Panc1 (cell line): ENCODE results near the gene KIAA1614. TPM values are rescaled to one million over a fixed set of nuclear protein-coding genes. Genes with fewer than 3 reads are reported as not detected.

Experiments
- ATAC-seq: fragments of 200-7000 bp; cut with Tn5 transposase; 2 replicates; pipeline ENCODE4 v1.9.1; 2020; ENCODE audit warnings: mild to moderate bottlenecking, moderate library complexity
- BruUV-seq: library from RNA; stranded (reverse); fragments of 400-500 nt; replicated peaks from 2 replicates; lab custom pipeline; 2021; lab: Mats Ljungman, UMichigan
- CTCF ChIA-PET: fragments of 300-600 bp; sonication (Branson Sonifier 250); formaldehyde crosslinking; loops from one replicate; lab custom pipeline; 2022; ENCODE audit warnings: antibody characterized with exemption; lab: Charles Lee
- POLR2A ChIA-PET: fragments of 300-600 bp; sonication (Branson Sonifier 250); formaldehyde crosslinking; loops from one replicate; lab custom pipeline; 2022; ENCODE audit warnings: antibody characterized with exemption; lab: Charles Lee
- DNase-seq: peaks from one replicate; pipeline ENCODE4 v3.0.0-alpha.2; 2010; ENCODE audit warnings: low read depth, low spot score
- H3K27ac ChIP-seq: 2 replicates; pipeline ENCODE4 v1.5.1; 2011; ENCODE audit warnings: mild to moderate bottlenecking, low read length, inconsistent platforms
- H3K27me3 ChIP-seq: fragments of 200-500 bp; sonication (Bioruptor generic); 2 replicates; pipeline ENCODE4 v1.6.0; 2014; ENCODE audit warnings: low read length, inconsistent platforms; ENCODE audit not compliant: control insufficient read depth, insufficient read depth
- H3K36me3 ChIP-seq: fragments of 200-500 bp; sonication (Bioruptor generic); 2 replicates; pipeline ENCODE4 v1.5.1; 2014; ENCODE audit warnings: inconsistent platforms, mild to moderate bottlenecking, low read length, moderate library complexity; ENCODE audit not compliant: control insufficient read depth, insufficient read depth
- H3K4me1 ChIP-seq: 2 replicates; pipeline ENCODE4 v1.5.1; 2011; ENCODE audit warnings: inconsistent platforms, mild to moderate bottlenecking, low read length, moderate library complexity; ENCODE audit not compliant: control insufficient read depth, insufficient read depth
- H3K4me3 ChIP-seq, 2 experiments: 2 replicates each; pipeline ENCODE4 v1.5.1; 2011 to 2012; ENCODE audit warnings: low read depth in 2 of 2, low read length in 2 of 2, mild to moderate bottlenecking in 2 of 2, inconsistent platforms in 1 of 2, moderate library complexity in 1 of 2
- H3K9me3 ChIP-seq: fragments of 200-500 bp; sonication (Bioruptor generic); 2 replicates; pipeline ENCODE4 v1.5.1; 2014; ENCODE audit warnings: low read depth, mild to moderate bottlenecking, inconsistent platforms, low read length, moderate library complexity; ENCODE audit not compliant: control insufficient read depth, insufficient read depth
- POLR2AphosphoS5 ChIP-seq: IDR thresholded peaks from 2 replicates; pipeline ENCODE4 v1.6.1; 2012; ENCODE audit warnings: mild to moderate bottlenecking, low read depth, low read length, moderate library complexity
- SIN3A ChIP-seq: IDR thresholded peaks from 2 replicates; pipeline ENCODE4 v1.6.1; 2012; ENCODE audit warnings: low read depth, mild to moderate bottlenecking, low read length, moderate library complexity, borderline replicate concordance; ENCODE audit not compliant: insufficient read depth
- TCF7L2 ChIP-seq: IDR thresholded peaks from 2 replicates; pipeline ENCODE4 v1.6.1; 2011; ENCODE audit warnings: mild to moderate bottlenecking, low read depth, low read length, inconsistent platforms
- in situ Hi-C: cut with HindIII; loops from 2 replicates; pipeline ENCODE4 v1.10.0; 2016; ENCODE audit warnings: low sequenced_read_pairs, low pct_unique_long_range_greater_than_20kb
- intact Hi-C: fragments of 100-400 bp; cut with micrococcal nuclease; formaldehyde crosslinking; loops from one replicate; pipeline ENCODE4 v1.10.0; 2022; ENCODE audit not compliant: unreplicated experiment
- total RNA-seq: library from RNA; stranded (reverse); gene quantifications from one replicate; pipeline ENCODE4 v1.2.1, GENCODE V29; 2021; ENCODE audit not compliant: unreplicated experiment
- TF ChIP-seq, protein P1 (sequence below): fragments of 450-650 bp; IDR thresholded peaks from 2 replicates; pipeline ENCODE4 v1.5.1; 2017; ENCODE audit warnings: mild to moderate bottlenecking
- TF ChIP-seq, protein P2 (sequence below), 2 experiments: IDR thresholded peaks; 2 replicates each; pipeline ENCODE4 v1.6.1; 2011 to 2012; ENCODE audit warnings: low read depth in 2 of 2, control low read depth in 1 of 2, low read length in 1 of 2, mild to moderate bottlenecking in 1 of 2, moderate library complexity in 1 of 2; ENCODE audit not compliant: insufficient read depth in 1 of 2

The KIAA1614 gene
- total RNA-seq, 1 experiment from 2014 or later = 0.80 TPM

DNA sequence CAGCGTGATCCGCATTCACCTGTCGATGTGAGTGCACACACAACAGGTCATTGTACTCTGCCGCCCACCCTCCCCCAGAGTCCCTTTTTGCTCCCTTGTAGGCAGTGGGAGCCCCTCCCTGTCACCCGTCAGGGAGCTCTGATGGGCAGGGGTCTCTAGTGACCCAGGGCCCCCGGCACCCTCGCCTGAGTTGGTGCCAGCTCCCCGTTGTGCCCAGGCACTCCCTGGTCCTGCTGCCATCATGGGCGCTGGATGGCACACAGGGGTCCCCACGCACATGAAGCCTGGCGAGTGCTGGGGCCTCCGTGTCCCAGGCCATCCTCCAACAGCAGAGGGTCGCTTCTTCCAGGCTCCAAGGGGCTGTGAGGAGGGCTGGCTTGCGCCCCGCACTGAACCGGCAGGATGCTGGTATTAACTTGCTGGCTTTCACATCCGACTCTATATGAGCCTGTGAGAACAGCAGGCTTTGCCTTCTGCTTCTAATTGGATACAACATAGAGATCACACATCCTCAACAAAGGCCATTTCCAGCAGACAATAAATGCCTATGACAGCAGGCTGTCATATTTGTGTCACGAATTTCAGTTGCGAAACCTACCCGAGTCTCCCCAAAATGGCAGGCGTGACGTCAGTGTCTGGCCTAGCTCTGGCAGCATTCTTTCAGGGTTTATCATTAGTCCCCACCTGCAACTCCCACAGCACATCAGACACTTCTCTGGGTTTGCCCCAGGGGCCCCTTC is 35.4 kb downstream of the KIAA1614 start:
- intact Hi-C loops (no loop called here), in situ Hi-C loops (no loop called here)
- H3K27ac ChIP-seq = no peak overlapping the region
- no peak for TF ChIP-seq SIN3A
- TF ChIP-seq POLR2AphosphoS5 = no peak
- TF ChIP-seq, protein P1, sequence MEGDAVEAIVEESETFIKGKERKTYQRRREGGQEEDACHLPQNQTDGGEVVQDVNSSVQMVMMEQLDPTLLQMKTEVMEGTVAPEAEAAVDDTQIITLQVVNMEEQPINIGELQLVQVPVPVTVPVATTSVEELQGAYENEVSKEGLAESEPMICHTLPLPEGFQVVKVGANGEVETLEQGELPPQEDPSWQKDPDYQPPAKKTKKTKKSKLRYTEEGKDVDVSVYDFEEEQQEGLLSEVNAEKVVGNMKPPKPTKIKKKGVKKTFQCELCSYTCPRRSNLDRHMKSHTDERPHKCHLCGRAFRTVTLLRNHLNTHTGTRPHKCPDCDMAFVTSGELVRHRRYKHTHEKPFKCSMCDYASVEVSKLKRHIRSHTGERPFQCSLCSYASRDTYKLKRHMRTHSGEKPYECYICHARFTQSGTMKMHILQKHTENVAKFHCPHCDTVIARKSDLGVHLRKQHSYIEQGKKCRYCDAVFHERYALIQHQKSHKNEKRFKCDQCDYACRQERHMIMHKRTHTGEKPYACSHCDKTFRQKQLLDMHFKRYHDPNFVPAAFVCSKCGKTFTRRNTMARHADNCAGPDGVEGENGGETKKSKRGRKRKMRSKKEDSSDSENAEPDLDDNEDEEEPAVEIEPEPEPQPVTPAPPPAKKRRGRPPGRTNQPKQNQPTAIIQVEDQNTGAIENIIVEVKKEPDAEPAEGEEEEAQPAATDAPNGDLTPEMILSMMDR = no peak
- TF ChIP-seq, protein P2, sequence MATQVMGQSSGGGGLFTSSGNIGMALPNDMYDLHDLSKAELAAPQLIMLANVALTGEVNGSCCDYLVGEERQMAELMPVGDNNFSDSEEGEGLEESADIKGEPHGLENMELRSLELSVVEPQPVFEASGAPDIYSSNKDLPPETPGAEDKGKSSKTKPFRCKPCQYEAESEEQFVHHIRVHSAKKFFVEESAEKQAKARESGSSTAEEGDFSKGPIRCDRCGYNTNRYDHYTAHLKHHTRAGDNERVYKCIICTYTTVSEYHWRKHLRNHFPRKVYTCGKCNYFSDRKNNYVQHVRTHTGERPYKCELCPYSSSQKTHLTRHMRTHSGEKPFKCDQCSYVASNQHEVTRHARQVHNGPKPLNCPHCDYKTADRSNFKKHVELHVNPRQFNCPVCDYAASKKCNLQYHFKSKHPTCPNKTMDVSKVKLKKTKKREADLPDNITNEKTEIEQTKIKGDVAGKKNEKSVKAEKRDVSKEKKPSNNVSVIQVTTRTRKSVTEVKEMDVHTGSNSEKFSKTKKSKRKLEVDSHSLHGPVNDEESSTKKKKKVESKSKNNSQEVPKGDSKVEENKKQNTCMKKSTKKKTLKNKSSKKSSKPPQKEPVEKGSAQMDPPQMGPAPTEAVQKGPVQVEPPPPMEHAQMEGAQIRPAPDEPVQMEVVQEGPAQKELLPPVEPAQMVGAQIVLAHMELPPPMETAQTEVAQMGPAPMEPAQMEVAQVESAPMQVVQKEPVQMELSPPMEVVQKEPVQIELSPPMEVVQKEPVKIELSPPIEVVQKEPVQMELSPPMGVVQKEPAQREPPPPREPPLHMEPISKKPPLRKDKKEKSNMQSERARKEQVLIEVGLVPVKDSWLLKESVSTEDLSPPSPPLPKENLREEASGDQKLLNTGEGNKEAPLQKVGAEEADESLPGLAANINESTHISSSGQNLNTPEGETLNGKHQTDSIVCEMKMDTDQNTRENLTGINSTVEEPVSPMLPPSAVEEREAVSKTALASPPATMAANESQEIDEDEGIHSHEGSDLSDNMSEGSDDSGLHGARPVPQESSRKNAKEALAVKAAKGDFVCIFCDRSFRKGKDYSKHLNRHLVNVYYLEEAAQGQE (IDR thresholded peaks at IDR 0.05; ENCODE audit: insufficient read depth in 1 of 2, low read depth in 2 of 2, low read length in 1 of 2) = no peak
- TF ChIP-seq TCF7L2 = no peak
- H3K4me3 ChIP-seq = no peak overlapping the region
- POLR2A ChIA-PET = interaction anchor here (0.6 kb wide), 1 partner anchor 28 kb away, joined by 11 read pairs; no protein-coding TSS in a partner anchor
- ATAC-seq (no peak), DNase-seq (no peak)
- no peaks in the 10 kb centered on the region for H3K9me3 ChIP-seq
- H3K36me3 ChIP-seq = no peaks in the 10 kb centered on the region
- BruUV-seq = no TSS peak
- no peaks in the 10 kb centered on the region for H3K4me1 ChIP-seq
- CTCF ChIA-PET = no interaction called here
- no peaks in the 10 kb centered on the region for H3K27me3 ChIP-seq

DNA sequence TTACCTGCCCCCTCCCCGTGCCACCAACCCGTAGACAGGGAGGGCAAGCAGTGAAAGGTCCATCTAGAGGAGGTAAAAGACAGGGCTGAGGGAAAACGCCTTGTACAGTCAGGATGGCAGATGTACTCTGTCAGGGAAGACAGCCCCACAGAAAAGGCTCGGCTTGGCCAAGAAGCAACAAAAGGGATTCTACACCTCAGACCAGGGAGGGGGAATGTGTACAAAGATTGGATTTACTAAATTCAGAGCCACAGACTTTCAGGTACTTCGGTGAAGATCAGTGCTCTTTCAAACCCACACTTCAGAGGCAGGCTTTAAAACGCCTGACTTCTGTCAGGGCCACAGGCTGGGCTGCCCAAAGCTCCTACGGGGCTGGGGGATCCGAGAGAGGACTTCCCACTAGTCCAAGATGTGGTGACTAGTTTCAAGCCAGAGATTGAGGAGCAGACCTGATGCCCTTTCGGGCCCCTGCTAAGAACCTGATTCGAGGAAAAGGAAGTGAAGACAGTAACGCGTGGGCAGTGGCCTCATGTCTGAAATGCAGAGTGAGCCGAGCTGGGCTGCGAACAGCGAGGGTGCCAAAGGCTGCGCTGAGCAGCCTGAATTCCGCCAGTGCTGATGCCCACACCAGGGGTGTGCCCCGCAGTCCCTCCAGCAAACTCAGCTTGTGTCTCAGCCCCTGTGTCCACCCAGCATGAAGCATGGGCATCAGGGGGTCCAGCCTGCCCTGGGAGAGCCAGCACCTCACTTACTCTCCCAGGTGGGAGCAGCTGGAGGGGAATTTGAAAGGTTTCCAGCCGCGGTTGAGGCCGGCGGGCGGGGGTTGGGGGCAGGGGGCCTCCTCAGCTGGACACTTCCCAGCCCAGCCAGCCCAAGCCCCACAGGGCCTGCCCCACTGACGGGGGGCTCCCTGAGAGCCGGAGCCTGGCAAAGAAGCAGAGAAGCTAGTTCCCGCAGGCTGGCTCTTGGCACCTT is 36.2 kb downstream of the KIAA1614 start:
- in situ Hi-C loops (no loop called here), intact Hi-C loops (no loop called here)
- Histone ChIP-seq H3K4me1 (no peaks in the 10 kb centered on the region), H3K9me3 (no peaks in the 10 kb centered on the region), H3K36me3 (no peaks in the 10 kb centered on the region), H3K27me3 (no peaks in the 10 kb centered on the region), H3K27ac (no peak overlapping the region), H3K4me3 (no peak overlapping the region)
- ChIA-PET POLR2A (no interaction called here), CTCF (interaction anchor here (0.5 to 0.6 kb wide), 2 partner anchors 78 to 95 kb away, joined by 3 to 7 read pairs; no protein-coding TSS in a partner anchor)
- BruUV-seq = no TSS peak
- DNase-seq (no peak), ATAC-seq (no peak)
- TF ChIP-seq, protein P1 = no peak
- TF ChIP-seq, protein P2 (IDR thresholded peaks at IDR 0.05; ENCODE audit: insufficient read depth in 1 of 2, low read depth in 2 of 2, low read length in 1 of 2) = no peak
- TF ChIP-seq SIN3A (no peak), POLR2AphosphoS5 (no peak), TCF7L2 (no peak)
